Tibial artery (tissue), 4 donors: ENCODE measurements around the gene MYBL2.
A peak's percentile ranks its signal among the peaks of the same experiment; 100 is the strongest.

Experiments
- DNase-seq, 2 donors: peaks; one replicate each; pipeline ENCODE4 v3.0.0-alpha.2; 2019
- H3K27ac ChIP-seq, 2 donors: fragments of 200-600 bp; sonication (generic) in 1 of 2; 1 replicate in 1 of 2; 2 replicates in 1 of 2; pipeline ENCODE4 v1.5.1; 2018 to 2019; ENCODE audit warnings: mild to moderate bottlenecking in 1 of 2
- H3K27me3 ChIP-seq, 2 donors: fragments of 200-600 bp; sonication (generic) in 1 of 2; one replicate each; pipeline versions ENCODE4 v1.5.1 to v1.6.0; 2016 to 2019
- H3K36me3 ChIP-seq, 3 donors: fragments of 200-600 bp; sonication (generic) in 2 of 3; one replicate each; pipeline ENCODE4 v1.5.1; 2016 to 2019; ENCODE audit warnings: mild to moderate bottlenecking in 2 of 3
- H3K4me1 ChIP-seq, 4 donors: fragments of 200-600 bp; sonication (generic) in 2 of 4; 1 replicate in 3 of 4; 2 replicates in 1 of 4; pipeline ENCODE4 v1.5.1; 2016 to 2019
- H3K4me3 ChIP-seq, 2 donors: fragments of 200-600 bp; sonication (generic) in 1 of 2; 1 replicate in 1 of 2; 2 replicates in 1 of 2; pipeline ENCODE4 v1.5.1; 2018 to 2019; ENCODE audit warnings: mild to moderate bottlenecking in 2 of 2
- H3K9me3 ChIP-seq, 3 donors: fragments of 200-600 bp; sonication (generic) in 1 of 3; one replicate each; pipeline ENCODE4 v1.5.1; 2016 to 2019
- intact Hi-C: fragments of 100-400 bp; cut with DNase I; formaldehyde crosslinking; loops from one replicate; pipeline ENCODE4 v1.15.0; 2023; ENCODE audit warnings: low total_unique reads
- TF ChIP-seq, protein P1 (sequence below), 2 experiments: fragments of 200-600 bp in 1 of 2; fragments of 450-650 bp in 1 of 2; IDR thresholded peaks; one replicate each; pipeline ENCODE4 v1.5.1; 2017 to 2019; ENCODE audit warnings: antibody characterized with exemption in 2 of 2, mild to moderate bottlenecking in 1 of 2, moderate library complexity in 1 of 2

MYBL2 gene

DNA sequence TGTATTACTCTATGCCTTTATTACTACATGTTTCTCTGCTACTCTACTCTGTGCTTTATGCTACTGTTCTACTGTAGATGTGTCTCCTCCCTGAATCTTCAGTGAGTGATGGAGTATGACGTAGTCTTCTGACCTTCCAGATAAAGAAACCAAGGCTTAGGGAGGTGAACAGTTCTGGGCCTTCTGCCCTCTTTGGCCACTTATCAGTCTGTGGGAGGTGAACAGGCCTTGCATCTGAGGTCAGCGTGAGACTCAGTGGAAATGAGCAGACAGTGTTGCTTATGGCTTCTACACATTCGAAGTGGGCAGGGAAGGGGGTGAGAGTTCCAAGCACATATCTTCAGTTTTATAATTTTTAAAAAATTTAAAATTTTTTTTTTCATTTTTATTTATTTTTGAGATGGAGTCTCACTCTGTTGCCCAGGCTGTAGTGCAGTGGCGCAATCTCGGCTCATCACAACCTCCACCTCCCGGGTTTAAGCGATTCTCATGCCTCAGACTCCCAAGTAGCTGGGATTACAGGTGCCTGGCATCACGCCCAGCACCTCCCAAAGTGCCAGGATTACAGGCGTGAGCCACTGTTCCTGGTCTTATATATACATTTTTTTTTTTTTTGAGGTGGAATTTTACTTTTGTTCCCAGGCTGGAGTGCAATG, 24.2 kb downstream of the MYBL2 start:
- intact Hi-C loops: no loop called here
- Histone ChIP-seq H3K36me3 (no peaks in the 10 kb centered on the region), H3K27ac (no peak overlapping the region), H3K27me3 (no peaks in the 10 kb centered on the region), H3K9me3 (no peaks in the 10 kb centered on the region), H3K4me3 (no peak overlapping the region), H3K4me1 (no peaks in the 10 kb centered on the region)
- no peak for DNase-seq
- TF ChIP-seq, protein P1, sequence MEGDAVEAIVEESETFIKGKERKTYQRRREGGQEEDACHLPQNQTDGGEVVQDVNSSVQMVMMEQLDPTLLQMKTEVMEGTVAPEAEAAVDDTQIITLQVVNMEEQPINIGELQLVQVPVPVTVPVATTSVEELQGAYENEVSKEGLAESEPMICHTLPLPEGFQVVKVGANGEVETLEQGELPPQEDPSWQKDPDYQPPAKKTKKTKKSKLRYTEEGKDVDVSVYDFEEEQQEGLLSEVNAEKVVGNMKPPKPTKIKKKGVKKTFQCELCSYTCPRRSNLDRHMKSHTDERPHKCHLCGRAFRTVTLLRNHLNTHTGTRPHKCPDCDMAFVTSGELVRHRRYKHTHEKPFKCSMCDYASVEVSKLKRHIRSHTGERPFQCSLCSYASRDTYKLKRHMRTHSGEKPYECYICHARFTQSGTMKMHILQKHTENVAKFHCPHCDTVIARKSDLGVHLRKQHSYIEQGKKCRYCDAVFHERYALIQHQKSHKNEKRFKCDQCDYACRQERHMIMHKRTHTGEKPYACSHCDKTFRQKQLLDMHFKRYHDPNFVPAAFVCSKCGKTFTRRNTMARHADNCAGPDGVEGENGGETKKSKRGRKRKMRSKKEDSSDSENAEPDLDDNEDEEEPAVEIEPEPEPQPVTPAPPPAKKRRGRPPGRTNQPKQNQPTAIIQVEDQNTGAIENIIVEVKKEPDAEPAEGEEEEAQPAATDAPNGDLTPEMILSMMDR (IDR thresholded peaks at IDR 0.05): no peak

DNA sequence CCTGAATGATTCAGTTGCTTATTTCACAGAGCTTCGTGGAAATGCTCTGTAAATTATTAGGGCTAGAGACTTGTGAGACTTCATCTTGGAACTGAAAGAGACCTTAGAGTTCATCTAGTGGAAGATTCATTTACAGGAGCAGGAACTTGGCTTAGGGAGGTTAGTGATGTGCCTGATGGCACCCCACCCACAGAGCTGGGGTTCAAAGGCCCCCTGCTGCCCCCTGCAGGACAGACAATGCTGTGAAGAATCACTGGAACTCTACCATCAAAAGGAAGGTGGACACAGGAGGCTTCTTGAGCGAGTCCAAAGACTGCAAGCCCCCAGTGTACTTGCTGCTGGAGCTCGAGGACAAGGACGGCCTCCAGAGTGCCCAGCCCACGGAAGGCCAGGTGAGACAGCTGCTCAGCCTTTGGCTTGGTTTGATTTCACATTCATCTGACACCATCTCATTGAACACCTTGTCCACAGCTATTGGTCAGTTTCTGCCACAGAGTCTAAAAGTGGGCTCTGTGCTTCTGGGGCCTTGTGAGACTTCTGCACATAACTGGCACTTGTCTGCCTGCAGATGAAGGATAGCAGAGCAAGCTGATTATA, 25.1 kb downstream of the MYBL2 start:
- intact Hi-C loops: no loop called here
- no peaks in the 10 kb centered on the region for H3K9me3 ChIP-seq
- H3K4me3 ChIP-seq: no peak overlapping the region
- no peaks in the 10 kb centered on the region for H3K4me1 ChIP-seq
- no peak for DNase-seq
- no peak overlapping the region for H3K27ac ChIP-seq
- TF ChIP-seq, protein P1 (IDR thresholded peaks at IDR 0.05): peak in 1 of 2 experiments; percentile 22
- H3K27me3 ChIP-seq: no peaks in the 10 kb centered on the region
- no peaks in the 10 kb centered on the region for H3K36me3 ChIP-seq

DNA sequence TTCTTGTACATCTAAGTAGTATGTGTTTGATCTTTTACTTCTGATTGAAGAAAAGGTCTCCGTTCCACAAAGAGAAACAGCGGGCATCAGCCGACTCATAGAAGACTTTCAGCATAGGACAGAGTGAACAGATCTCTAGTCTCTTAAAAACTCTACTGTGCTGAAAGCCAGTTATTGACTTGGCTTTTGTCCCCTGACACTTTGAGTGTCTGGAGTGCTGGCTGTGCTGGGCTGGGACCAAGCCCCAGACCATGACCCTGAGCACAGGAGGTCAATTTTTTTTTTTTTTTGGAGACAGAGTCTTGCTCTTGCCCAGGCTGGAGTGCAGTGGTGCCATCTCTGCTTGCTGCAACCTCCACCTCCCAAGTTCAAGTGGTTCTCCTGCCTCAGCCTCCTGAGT, 27.8 kb downstream of the MYBL2 start:
- no peak for DNase-seq
- no peaks in the 10 kb centered on the region for H3K4me1 ChIP-seq
- TF ChIP-seq, protein P1 (IDR thresholded peaks at IDR 0.05): no peak
- H3K9me3 ChIP-seq: no peaks in the 10 kb centered on the region
- H3K4me3 ChIP-seq: no peak overlapping the region
- intact Hi-C loops: no loop called here
- H3K27me3 ChIP-seq: no peaks in the 10 kb centered on the region
- no peak overlapping the region for H3K27ac ChIP-seq
- H3K36me3 ChIP-seq: no peaks in the 10 kb centered on the region

DNA sequence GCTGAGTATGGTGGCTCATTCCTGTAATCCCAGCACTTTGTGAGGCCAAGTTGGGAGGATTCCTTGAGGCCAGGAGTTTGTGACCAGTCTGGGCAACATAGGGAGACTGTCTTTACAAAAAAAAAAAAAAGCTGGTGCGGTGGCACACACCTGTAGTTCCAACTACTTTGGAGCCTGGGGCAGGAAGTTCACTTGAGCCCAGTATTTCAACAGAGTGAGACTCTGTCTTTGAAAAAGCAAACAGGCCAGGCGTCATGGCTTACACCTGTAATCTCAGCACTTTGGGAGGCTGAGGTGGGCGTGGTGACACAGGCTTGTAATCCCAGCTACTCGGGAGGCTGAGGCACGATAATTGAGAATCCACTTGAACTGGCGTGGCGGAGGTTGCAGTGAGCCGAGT, 28.7 kb downstream of the MYBL2 start:
- DNase-seq: no peak
- Histone ChIP-seq H3K4me1 (no peaks in the 10 kb centered on the region), H3K27ac (no peak overlapping the region), H3K4me3 (no peak overlapping the region), H3K36me3 (no peaks in the 10 kb centered on the region), H3K27me3 (no peaks in the 10 kb centered on the region), H3K9me3 (no peaks in the 10 kb centered on the region)
- intact Hi-C loops: no loop called here
- TF ChIP-seq, protein P1 (IDR thresholded peaks at IDR 0.05): no peak

DNA sequence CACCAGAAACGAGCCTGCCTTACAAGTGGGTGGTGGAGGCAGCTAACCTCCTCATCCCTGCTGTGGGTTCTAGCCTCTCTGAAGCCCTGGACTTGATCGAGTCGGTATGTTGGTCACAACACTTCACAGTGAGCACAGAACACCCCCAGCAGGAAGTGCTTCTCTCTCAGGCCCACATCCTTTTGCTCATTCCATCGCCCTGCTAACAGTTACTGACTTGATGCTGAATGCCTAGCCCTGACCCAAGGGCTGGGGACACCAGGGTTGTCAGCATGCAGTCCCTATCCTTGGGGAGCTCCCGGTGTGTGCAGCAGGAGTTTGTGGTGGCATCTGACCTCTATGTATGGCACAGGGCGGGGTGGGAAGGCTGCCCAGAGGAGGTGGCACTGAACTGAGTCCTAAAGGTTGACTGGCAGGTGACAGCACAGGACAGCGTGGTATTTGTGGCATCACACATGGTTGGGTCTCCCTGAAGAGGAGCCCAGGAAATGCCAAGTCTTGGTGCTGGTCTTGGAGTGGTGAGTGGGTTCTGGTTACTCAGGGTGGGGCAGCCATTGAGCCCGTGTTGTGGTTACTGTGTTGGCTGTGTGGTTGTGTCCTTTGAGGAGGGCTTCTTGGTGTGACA, 33.1 kb downstream of the MYBL2 start:
- H3K27ac ChIP-seq: no peak overlapping the region
- H3K36me3 ChIP-seq: no peaks in the 10 kb centered on the region
- TF ChIP-seq, protein P1 (IDR thresholded peaks at IDR 0.05): no peak
- intact Hi-C loops: no loop called here
- no peaks in the 10 kb centered on the region for H3K27me3 ChIP-seq
- no peak overlapping the region for H3K4me3 ChIP-seq
- no peaks in the 10 kb centered on the region for H3K9me3 ChIP-seq
- no peaks in the 10 kb centered on the region for H3K4me1 ChIP-seq
- no peak for DNase-seq
